ENCODE results near the gene ZNF133. TPM values are rescaled to one million over a fixed set of nuclear protein-coding genes. Genes with fewer than 3 reads are reported as not detected.
A peak's percentile ranks its signal among the peaks of the same experiment; 100 is the strongest.

Gene ZNF133
- total and polyA plus RNA-seq, 2 of the 13 experiments (the other 11 are each of a cell fraction or from before 2014, with no cell fraction given): 23.5 to 26.7 TPM

GRCh38 chr20:18324596-18325089 lies 36.3 kb downstream of the ZNF133 start:
- DNase-seq (ENCODE audit: low spot score): peak; percentile 69
- Histone ChIP-seq H3K4me1 (ENCODE audit: insufficient read depth, low read length) (peaks cover 49% of the 10 kb centered on the region), H3K36me3 (replicated peaks in 1 of 2; ENCODE audit: control insufficient read depth in 1 of 2, insufficient read depth in 2 of 2, low read length in 2 of 2) (no peaks in the 10 kb centered on the region), H3K4me3 (replicated peaks in 1 of 3; ENCODE audit: insufficient read depth in 1 of 3, low read depth in 2 of 3, low read length in 3 of 3) (peak overlapping the region; percentile 0 to 17 (median 7); a peak in 2 of 6 replicates), H3K27me3 (ENCODE audit: control insufficient read depth in 1 of 2, insufficient read depth in 2 of 2, low read length in 2 of 2) (no peaks in the 10 kb centered on the region), H3K9me3 (ENCODE audit: low read length) (peaks cover 8% of the 10 kb centered on the region; the same call in 1 of the 2 replicates), H3K27ac (ENCODE audit: extremely low read length, insufficient read depth, low read length) (peak overlapping the region; percentile 74), H2AFZ (ENCODE audit: low read length) (peak overlapping the region; percentile 17), H4K20me1 (ENCODE audit: insufficient read depth, low read length) (no peaks in the 10 kb centered on the region), H3K9ac (ENCODE audit: insufficient read depth, low read depth, low read length) (peak overlapping the region; percentile 9; the same call in 1 of the 2 replicates), H3K4me2 (ENCODE audit: low read depth, low read length) (peak overlapping the region; percentile 67), H3K79me2 (ENCODE audit: insufficient read depth, low read length) (no peaks in the 10 kb centered on the region)
- in situ Hi-C loops (cut with HindIII; ENCODE audit: extremely low pct_ligation_motif_present, low pct_unique_long_range_greater_than_20kb) (no loop called here), intact Hi-C loops (cut with micrococcal nuclease; ENCODE audit: unreplicated experiment) (loop anchor here (2.0 to 10.0 kb wide), 2 partner anchors 36 to 140 kb away; partner anchors contain the start of genes DZANK1, POLR3F and ZNF133)
- WGBS (ENCODE audit: low lambda C conversion rate): 8% methylated on average over 3 of the region's 3 CpGs
- peak; percentile 30 for FAIRE-seq
- ChIA-PET CTCF (ENCODE audit: low intra/inter-chr PET ratio, low total read pairs) (no interaction called here), POLR2A (interaction anchor here (1.0 to 2.3 kb wide), 3 partner anchors 13 to 64 kb away, joined by 3 to 14 read pairs (median 3); partner anchors contain the start of gene ZNF133)
- ATAC-seq: peak; percentile 99
- no TSS peak for BruUV-seq (replicated peaks)
- TF ChIP-seq ZFY (CRISPR knock-in tag; IDR thresholded peaks at IDR 0.05): peak; percentile 73
- no peak for TF ChIP-seq PBX2 (CRISPR knock-in tag; IDR thresholded peaks at IDR 0.05)
- peak; percentile 89 for TF ChIP-seq ISL2 (CRISPR knock-in tag; IDR thresholded peaks at IDR 0.05)
- peak; percentile 14 for TF ChIP-seq HOMEZ (CRISPR knock-in tag; IDR thresholded peaks at IDR 0.05; ENCODE audit: low read depth)
- TF ChIP-seq SOX6 (IDR thresholded peaks at IDR 0.05): no peak
- TF ChIP-seq SOX6 (CRISPR knock-in tag; IDR thresholded peaks at IDR 0.05): peak; percentile 77
- TF ChIP-seq AHDC1 (CRISPR knock-in tag; IDR thresholded peaks at IDR 0.05; ENCODE audit: borderline replicate concordance): peak; percentile 67; the same call in 1 of the 2 replicates
- peak; percentile 27; the same call in 1 of the 2 replicates for TF ChIP-seq SOX5 (CRISPR knock-in tag; IDR thresholded peaks at IDR 0.05; ENCODE audit: borderline replicate concordance)
- peak; percentile 56; the same call in 1 of the 2 replicates for TF ChIP-seq ZNF503 (CRISPR knock-in tag; IDR thresholded peaks at IDR 0.05)
- no peak for TF ChIP-seq MXD4 (CRISPR knock-in tag; IDR thresholded peaks at IDR 0.05)
- TF ChIP-seq NFKB2 (CRISPR knock-in tag; IDR thresholded peaks at IDR 0.05; ENCODE audit: borderline replicate concordance): no peak
- peak; percentile 76 for TF ChIP-seq ZFX (CRISPR knock-in tag; IDR thresholded peaks at IDR 0.05; ENCODE audit: low read depth)
- TF ChIP-seq PPARG (CRISPR knock-in tag; conservative IDR thresholded peaks at IDR 0.05): no peak
